Endodermal cell (in vitro differentiated cells): ENCODE measurements around the gene LDLRAD4. TPM values are rescaled to one million over a fixed set of nuclear protein-coding genes. Genes with fewer than 3 reads are reported as not detected.
A peak's percentile ranks its signal among the peaks of the same experiment; 100 is the strongest.

Source experiments
- DNase-seq: peaks from one replicate; pipeline ENCODE4 v3.0.0-alpha.2; 2017
- H3K27ac ChIP-seq: 2 replicates; pipeline ENCODE4 v1.5.1; 2013; ENCODE audit warnings: mild to moderate bottlenecking, low read depth, low read length, moderate library complexity
- H3K27me3 ChIP-seq: 2 replicates; pipeline ENCODE4 v1.6.1; 2013; ENCODE audit warnings: mild to moderate bottlenecking, low read length, moderate library complexity; ENCODE audit not compliant: insufficient read depth, control insufficient read depth, poor library complexity, severe bottlenecking
- H3K36me3 ChIP-seq: 2 replicates; pipeline ENCODE4 v1.7.0; 2013; ENCODE audit warnings: mild to moderate bottlenecking, low read length, moderate library complexity; ENCODE audit not compliant: control insufficient read depth, insufficient read depth
- H3K4me1 ChIP-seq: one replicate; pipeline ENCODE4 v1.7.0; 2013; ENCODE audit warnings: low read length; ENCODE audit not compliant: control insufficient read depth, insufficient read depth
- H3K4me3 ChIP-seq: 2 replicates; pipeline ENCODE4 v1.5.1; 2013; ENCODE audit warnings: mild to moderate bottlenecking, low read length, moderate library complexity
- H3K9ac ChIP-seq: 2 replicates; pipeline ENCODE4 v1.6.1; 2013; ENCODE audit warnings: mild to moderate bottlenecking, low read length, moderate library complexity; ENCODE audit not compliant: poor library complexity, severe bottlenecking; ENCODE audit errors: extremely low read depth
- H3K9me3 ChIP-seq: 2 replicates; pipeline ENCODE4 v1.6.1; 2013; ENCODE audit warnings: mild to moderate bottlenecking, low read length, moderate library complexity; ENCODE audit not compliant: control insufficient read depth
- H3K27ac Mint-ChIP-seq: 2 replicates; pipeline ENCODE4 v1.8.0; 2020; ENCODE audit warnings: mixed read lengths
- H3K27me3 Mint-ChIP-seq: 2 replicates; pipeline ENCODE4 v1.8.0; 2021; ENCODE audit warnings: mild to moderate bottlenecking, mixed read lengths; ENCODE audit not compliant: insufficient read depth
- H3K36me3 Mint-ChIP-seq: 2 replicates; pipeline ENCODE4 v1.8.0; 2020; ENCODE audit warnings: low read depth, mixed read lengths
- H3K4me1 Mint-ChIP-seq: 2 replicates; pipeline ENCODE4 v1.8.0; 2020; ENCODE audit warnings: mixed read lengths
- H3K4me3 Mint-ChIP-seq: 2 replicates; pipeline ENCODE4 v1.8.0; 2020; ENCODE audit warnings: mild to moderate bottlenecking, moderate library complexity, mixed read lengths
- H3K9me3 Mint-ChIP-seq: 2 replicates; pipeline ENCODE4 v1.8.0; 2020; ENCODE audit warnings: mild to moderate bottlenecking, mixed read lengths
- CTCF ChIP-seq: fragments of 200-600 bp; sonication (generic); conservative IDR thresholded peaks from 2 replicates; pipeline ENCODE4 v1.5.0; 2021; ENCODE audit warnings: antibody characterized with exemption, mild to moderate bottlenecking
- WGBS, 2 experiments: methylation state at CpG; one replicate each; pipeline versions ENCODE4 v1.1.5 to v1.1.7; 2013; ENCODE audit warnings: missing lambda C conversion rate in 2 of 2, mixed read lengths in 1 of 2; ENCODE audit not compliant: insufficient coverage in 1 of 2, insufficient read length in 1 of 2; 5-methylcytosine and 5-hydroxymethylcytosine counted together
- total RNA-seq, 2 donors: library from RNA; stranded (reverse); fragmentation: NEBNext Ultra II Directional in 1 of 2; extraction: Animal tissue kit (Norgen Biotek cat#: 25700) in 1 of 2; gene quantifications; 2 replicates in 1 of 2; 3 replicates in 1 of 2; pipeline ENCODE4 v1.2.1, GENCODE V29; 2021

LDLRAD4 gene
- total RNA-seq, 2 donors from 2014 or later, result 14.9 to 15.1 TPM

- TF ChIP-seq CTCF, result no peak
- H3K9ac ChIP-seq, result no peak overlapping the region
- H3K27me3 ChIP-seq, result no peaks in the 10 kb centered on the region
- WGBS, 2 experiments, result 80 to 84% methylated on average over 3 to 4 of the region's 4 CpGs
- Mint-ChIP-seq H3K27me3 (no peaks in the 10 kb centered on the region), H3K36me3 (no peaks in the 10 kb centered on the region), H3K4me3 (no peak overlapping the region), H3K4me1 (no peaks in the 10 kb centered on the region), H3K27ac (no peak overlapping the region), H3K9me3 (no peaks in the 10 kb centered on the region)
- DNase-seq, result peak; percentile 14
- no peaks in the 10 kb centered on the region for H3K9me3 ChIP-seq
- no peak overlapping the region for H3K4me3 ChIP-seq
- no peaks in the 10 kb centered on the region for H3K36me3 ChIP-seq
- no peaks in the 10 kb centered on the region for H3K4me1 ChIP-seq
- H3K27ac ChIP-seq, result no peak overlapping the region
Measured at GRCh38 chr18:13526519-13526918, 308.0 kb downstream of the LDLRAD4 start.

GRCh38 chr18:13527256-13527655, 308.7 kb downstream of the LDLRAD4 start:
- Mint-ChIP-seq H3K27ac (no peak overlapping the region), H3K36me3 (no peaks in the 10 kb centered on the region), H3K4me3 (no peak overlapping the region), H3K27me3 (no peaks in the 10 kb centered on the region), H3K9me3 (no peaks in the 10 kb centered on the region), H3K4me1 (no peaks in the 10 kb centered on the region)
- H3K9me3 ChIP-seq, result no peaks in the 10 kb centered on the region
- no peaks in the 10 kb centered on the region for H3K36me3 ChIP-seq
- no peaks in the 10 kb centered on the region for H3K27me3 ChIP-seq
- H3K4me3 ChIP-seq, result no peak overlapping the region
- no peak for TF ChIP-seq CTCF
- WGBS, 2 experiments, result 93 to 96% methylated on average over 4 to 10 of the region's 10 CpGs
- H3K9ac ChIP-seq, result no peak overlapping the region
- H3K4me1 ChIP-seq, result no peaks in the 10 kb centered on the region
- no peak overlapping the region for H3K27ac ChIP-seq
- DNase-seq, result peak; percentile 25

GRCh38 chr18:13527730-13528129, 309.2 kb downstream of the LDLRAD4 start:
- Mint-ChIP-seq H3K36me3 (no peaks in the 10 kb centered on the region), H3K4me1 (no peaks in the 10 kb centered on the region), H3K9me3 (no peaks in the 10 kb centered on the region), H3K4me3 (no peak overlapping the region), H3K27me3 (no peaks in the 10 kb centered on the region), H3K27ac (no peak overlapping the region)
- Histone ChIP-seq H3K27me3 (no peaks in the 10 kb centered on the region), H3K4me3 (no peak overlapping the region), H3K27ac (no peak overlapping the region), H3K4me1 (no peaks in the 10 kb centered on the region), H3K9ac (no peak overlapping the region), H3K36me3 (no peaks in the 10 kb centered on the region), H3K9me3 (no peaks in the 10 kb centered on the region)
- peak; percentile 18 for DNase-seq
- no peak for TF ChIP-seq CTCF
- WGBS, 2 experiments, result 88 to 91% methylated on average over 5 of the region's 5 CpGs
